GM08714 (cell line): ENCODE measurements around the gene UBE2L5.
A peak's percentile ranks its signal among the peaks of the same experiment; 100 is the strongest.
"Not testable (repeated sequence)": the region's sequence is repeated elsewhere in the genome, so short reads cannot be mapped to it uniquely, and the experiment has no call there.

Experiments used
- H3K4me3 ChIP-seq: fragments of 200-500 bp; sonication (Bioruptor generic); 2 replicates; pipeline ENCODE4 v1.5.1; 2014; ENCODE audit warnings: mild to moderate bottlenecking, low read length, inconsistent platforms
- ZNF274 ChIP-seq: IDR thresholded peaks from 2 replicates; pipeline ENCODE4 v1.6.1; 2012; ENCODE audit warnings: mild to moderate bottlenecking, low read depth, low read length

UBE2L5 gene

DNA sequence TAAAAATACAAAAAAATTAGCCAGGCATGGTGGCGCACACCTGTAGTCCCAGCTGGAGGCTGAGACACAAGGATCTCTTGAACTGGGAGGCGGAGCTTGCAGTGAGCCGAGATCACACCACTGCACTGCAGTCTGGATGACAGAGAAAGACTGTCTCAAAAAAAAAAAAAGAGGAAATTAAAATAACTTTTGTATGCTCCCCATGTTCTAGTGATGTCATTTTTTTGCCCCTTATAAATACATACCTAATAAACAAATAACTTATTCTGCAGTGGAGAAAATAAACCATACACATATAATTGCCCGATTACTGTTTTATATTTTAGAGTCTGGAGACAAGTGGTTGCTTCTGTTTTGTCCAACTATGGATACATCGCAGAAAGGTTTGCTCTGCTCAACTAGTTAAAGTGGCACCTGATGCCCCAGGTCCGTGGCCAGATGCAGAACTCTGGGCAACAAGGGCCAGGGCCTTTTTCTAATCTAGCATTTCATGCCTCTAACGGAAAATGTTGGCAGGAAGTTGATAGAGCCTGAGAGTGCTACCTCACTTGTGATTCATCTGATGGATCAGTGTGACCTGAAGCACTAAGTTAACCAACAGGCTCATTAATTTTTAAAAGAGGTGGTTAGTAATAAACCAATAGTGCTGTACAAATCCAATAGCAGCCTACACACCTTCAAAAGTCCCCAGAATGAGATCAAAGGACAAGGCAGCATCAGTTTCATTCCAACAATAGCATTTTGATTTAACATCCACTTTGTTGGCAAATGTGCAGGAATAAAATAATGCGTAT, 18.8 kb downstream of the UBE2L5 start:
- TF ChIP-seq ZNF274, result no peak
- no peak overlapping the region for H3K4me3 ChIP-seq

DNA sequence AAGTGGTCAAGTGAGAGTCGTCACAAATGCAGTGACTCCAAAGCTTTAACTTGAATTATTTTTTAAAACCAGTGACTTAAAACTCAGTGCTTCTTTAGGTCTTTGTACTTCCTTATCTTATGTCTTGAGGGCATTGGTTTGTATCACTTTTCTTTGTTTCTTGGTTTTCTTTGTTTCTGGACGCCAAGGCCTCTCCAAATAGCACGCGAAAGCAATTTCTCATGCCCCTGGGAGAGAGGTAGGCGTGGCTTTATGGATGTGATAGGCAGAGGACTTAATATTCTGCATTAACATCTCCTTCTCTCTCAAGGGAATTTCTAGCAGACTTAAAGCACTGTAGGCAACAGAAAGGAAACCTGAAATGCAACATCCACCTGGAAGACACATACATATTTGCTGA, 20.6 kb downstream of the UBE2L5 start:
- no peak for TF ChIP-seq ZNF274

DNA sequence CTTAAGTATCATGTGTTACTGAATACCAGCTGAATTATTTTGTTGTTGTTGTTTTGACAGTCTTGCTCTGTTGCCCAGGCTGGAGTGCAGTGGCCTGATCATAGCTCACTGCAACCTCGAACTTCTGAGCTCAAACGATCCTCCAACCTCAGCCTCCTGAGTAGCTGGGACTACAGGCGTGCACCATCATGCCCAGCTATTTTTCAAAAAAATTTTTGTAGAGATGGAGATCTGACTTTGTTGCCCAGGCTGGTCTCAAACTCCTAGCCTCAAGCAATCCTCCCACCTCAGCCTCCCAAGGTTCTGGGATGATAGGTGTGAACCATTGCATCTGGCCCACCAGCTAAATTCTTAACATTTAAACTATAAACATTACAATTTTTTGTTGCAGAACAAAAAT, 21.2 kb downstream of the UBE2L5 start:
- peak overlapping the region; percentile 48; the same call in 1 of the 2 replicates for H3K4me3 ChIP-seq

More for the DNA sequence above, 20.6 kb downstream of the UBE2L5 start:
- H3K4me3 ChIP-seq, result no peak overlapping the region

DNA sequence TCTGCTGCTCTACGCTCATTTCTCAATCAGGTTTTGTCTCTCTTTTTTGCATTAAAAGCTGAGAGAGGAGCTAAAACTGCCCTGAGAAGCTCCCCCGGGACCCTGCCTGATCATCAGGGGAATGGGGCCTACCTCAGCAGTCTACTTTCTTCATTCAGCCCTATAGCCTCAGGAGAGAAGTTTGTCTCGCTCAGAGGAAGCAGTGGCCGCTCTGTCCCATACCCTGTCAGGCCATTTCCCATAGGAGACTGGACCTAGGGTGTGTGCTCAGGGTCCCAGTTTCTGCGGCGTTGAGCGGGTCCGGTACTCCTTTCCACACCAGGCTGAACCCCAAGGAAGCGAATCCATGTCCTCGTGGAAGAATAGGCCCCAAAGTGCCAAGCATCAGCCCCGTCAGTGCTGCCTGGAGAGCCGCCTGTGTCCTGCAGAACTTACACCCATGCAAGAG, 21.7 kb downstream of the UBE2L5 start:
- TF ChIP-seq ZNF274, result no peak
- H3K4me3 ChIP-seq, result peak overlapping the region; percentile 15; the same call in 1 of the 2 replicates

DNA sequence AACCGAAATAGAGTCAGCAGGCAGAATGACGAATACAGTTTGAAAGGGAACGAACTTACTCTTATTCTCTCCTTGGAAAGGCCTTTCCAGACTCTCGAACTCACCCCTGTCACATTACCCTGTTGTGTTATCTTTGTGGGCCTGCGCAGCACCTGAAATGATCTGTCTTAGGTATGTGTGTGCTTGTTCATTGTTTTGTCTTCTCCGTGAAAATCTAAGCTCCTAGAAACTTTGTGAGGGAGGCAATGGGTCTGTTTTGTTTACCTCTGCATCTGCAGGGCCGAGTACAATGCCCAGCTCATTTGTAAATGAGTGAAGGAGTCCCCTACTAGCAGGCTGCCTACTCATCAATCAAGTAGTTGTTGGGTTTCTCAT, 23.8 kb downstream of the UBE2L5 start:
- no peak for TF ChIP-seq ZNF274
- H3K4me3 ChIP-seq, result peak overlapping the region; percentile 74; the same call in 1 of the 2 replicates

DNA sequence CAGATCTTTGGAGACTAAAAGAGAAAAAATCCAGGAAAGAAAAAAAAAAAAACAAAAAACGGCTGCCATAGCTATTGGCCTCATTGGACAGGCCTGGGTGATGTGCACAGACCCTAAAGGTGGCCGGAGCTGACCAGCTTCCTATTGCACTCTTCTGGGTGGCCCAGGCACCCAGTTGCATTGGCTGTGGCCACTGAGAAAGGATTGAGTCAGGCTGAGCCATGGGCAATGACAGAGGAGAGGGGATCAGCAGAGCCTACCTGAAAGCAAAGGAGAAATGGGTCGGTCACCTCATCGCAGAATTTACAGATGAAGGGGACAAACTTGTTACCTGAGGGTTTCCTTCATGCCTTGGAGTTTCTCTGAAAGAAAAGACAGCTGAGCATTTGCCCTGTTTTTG, 26.1 kb downstream of the UBE2L5 start:
- H3K4me3 ChIP-seq, result no peak overlapping the region
- no peak for TF ChIP-seq ZNF274

DNA sequence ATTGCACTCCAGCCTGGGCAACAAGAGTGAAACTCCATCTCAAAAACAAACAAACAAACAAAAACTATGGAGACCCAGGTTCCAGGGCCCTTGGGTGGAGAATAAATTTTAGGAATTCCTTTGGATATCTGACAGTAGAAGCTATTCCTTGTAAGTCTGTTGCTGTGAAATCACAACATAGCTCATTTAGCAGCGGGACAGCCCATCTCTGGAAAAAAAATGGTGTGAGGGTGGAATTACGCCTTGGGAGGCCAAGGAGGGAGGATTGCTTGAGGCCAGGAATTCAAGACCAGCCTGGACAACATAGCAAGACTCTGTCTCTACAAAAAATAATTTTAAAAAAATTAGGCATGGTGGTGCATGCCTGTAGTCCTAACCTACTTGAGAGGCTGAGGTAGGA, 27.8 kb downstream of the UBE2L5 start:
- H3K4me3 ChIP-seq, result no peak overlapping the region
- no peak for TF ChIP-seq ZNF274

DNA sequence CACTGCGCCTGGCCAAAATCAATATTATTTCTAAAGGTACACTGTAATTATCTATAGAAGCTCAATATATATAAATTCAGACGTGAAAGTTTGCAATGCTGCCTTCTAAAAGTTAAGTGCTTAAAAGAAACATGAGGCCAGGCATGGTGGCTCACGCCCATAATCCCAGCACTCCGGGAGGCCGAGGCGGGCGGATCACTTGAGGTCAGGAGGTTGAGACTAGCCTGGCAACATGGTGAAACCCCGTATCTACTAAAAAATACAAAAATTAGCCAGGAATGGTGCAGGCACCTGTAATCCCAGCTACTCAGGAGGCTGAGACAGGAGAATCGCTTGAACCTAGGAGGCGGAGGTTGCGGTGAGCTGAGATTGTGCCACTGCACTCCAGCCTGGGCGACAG, 29.2 kb downstream of the UBE2L5 start:
- H3K4me3 ChIP-seq, result not testable (repeated sequence)

DNA sequence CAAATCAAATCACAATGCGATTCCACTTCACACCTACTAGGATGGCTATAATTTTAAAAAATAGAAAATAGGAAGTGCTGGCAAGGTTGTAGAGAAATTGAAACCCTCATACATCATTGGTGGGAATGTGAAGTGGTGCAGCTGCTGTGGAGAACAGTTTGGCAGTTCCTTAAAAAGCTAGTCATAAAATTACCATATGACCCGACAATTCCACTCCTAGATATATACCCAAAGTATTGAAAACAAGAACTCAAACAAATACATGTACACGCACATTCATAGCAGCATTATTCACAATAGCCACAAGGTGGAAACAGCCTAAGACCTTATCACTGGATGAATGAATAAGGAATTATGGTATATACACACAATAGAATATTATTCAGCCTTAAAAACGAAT, 31.4 kb downstream of the UBE2L5 start:
- no peak overlapping the region for H3K4me3 ChIP-seq
- no peak for TF ChIP-seq ZNF274

DNA sequence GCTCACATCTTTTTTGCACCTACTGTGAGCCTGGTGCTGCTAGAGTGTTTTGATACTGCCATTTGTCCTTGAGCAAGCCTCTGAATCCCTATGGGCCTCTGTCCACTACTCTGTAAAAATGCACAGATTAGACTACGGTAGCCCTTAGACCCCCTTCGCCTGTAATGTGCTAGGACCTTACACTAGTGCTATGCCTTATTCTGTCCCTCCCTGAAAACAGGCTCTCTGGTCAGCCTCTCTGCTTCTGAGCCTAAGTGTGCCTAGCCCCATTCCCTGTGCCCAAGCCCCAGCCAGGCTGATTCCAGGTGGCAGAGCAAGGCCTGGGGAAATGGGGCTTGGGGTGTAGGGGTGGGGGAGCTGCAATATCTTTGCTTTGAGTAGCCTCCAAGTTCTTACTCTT, 32.7 kb downstream of the UBE2L5 start:
- no peak overlapping the region for H3K4me3 ChIP-seq
- no peak for TF ChIP-seq ZNF274

DNA sequence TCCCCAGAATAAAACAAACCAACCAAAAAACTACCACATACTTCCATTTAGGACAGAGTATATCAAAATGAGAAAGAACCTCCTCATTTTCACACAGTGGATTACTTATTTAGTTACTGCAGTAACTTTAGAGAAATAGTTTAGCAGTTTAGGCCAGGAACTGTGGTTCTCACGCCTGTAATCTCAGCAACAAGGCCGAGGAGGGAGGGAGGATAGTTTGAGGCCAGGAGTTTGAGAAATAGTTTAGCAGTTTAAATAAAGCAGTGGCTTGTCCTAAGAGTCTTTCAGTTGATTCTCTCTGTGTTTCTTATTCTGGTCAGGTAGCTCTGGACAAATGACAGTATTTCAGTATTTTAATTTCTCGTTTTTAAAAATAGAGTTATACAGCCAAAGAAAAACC, 34.0 kb downstream of the UBE2L5 start:
- H3K4me3 ChIP-seq, result no peak overlapping the region
- TF ChIP-seq ZNF274, result no peak

DNA sequence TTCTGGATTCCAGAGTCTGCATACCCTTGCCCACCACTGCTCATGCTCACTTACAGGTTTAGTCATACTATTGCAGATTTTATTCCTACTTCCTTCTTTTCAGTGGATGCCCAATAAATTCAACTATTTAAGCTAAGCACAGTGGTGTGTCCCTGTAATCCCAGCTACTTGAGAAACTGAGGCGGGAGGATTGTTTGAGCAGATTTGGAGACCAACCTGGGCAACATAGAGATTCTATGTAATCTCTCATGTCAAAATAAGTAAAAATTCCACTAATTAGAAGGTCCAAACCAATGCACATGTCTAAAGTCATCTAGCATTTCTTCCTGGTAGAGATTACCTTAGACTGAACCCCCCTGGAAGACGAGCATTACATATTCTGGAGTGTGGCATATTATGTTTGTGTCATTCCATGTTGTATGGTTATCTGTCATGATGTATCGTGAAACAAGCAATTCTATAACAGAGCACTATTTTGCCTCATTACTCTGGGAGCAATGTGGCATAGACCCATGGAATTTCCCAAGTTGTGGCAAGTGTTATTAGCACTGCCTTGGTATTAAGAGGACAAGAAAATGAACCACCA, 35.1 kb downstream of the UBE2L5 start:
- TF ChIP-seq ZNF274, result no peak
- H3K4me3 ChIP-seq, result no peak overlapping the region

DNA sequence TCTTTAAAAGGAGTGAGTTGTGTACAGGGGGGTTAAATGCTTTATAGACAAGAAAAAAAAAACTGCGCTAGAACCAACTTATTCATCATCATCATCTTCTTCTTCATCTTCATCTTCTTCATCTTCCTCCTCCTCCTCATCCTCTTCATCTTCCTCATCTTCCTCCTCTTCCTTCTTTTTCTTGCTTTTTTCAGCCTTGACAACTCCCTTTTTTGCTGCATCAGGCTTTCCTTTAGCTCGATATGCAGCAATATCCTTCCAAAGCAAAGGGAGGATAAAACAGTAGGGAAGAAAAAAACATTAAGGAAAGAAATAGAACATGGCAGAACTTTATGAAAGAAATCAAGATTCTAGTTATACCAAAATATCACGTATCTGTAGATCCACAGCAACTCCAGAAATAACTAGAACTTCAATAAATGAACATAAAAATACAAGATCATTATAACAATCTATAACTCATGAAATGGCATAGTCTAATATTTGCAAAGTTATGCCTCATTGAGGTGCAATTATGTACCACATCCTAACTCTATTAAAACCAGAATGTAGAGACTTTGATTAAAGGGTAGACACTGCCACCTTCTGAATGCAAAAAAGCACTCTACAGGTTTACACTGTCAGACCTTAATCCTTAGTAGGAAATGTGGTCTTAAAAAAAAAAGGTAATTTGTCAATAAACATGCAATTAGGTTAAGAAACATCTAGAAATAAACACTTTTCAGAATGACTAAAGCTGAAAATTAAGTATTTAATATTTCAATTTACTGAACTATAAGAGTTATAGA, 39.2 kb downstream of the UBE2L5 start:
- not testable (repeated sequence) for H3K4me3 ChIP-seq

DNA sequence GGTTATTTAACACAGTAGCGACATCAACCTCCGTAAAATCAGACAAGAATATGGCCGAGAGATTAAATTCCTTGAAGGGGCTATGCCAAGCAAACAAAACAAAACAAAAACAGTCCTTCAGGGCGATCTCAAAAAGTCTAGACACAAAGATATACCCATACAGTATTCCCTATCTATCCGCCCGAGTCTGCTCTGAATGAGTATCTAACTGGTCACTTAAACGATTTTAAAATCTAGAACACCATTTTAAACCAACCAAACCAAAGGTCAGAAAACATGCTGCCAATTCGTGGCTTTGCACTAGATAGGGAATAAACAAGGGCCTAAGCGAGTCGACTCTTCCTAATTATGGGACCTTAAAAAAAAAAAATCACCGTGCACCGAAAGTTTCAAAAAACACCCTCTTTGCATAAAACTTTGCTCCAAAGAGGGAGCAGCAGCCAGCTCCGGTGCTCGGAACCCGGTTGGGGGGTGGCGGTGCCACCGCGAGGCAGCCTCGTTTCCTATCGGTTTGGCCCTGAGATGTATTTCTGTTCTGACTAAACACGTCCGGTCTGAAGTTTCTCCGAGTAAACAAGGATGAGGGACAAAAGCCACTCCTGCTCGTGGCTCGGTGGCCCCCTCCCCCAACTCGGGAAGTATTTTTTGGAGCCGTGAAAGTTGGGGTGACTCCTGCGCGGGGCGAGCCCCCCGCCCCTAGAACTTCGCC, 41.6 kb downstream of the UBE2L5 start:
- TF ChIP-seq ZNF274, result no peak
- H3K4me3 ChIP-seq, result peak overlapping the region; percentile 66
